OCI-LY1 (cell line): ENCODE data around the gene CYP4A22.

ENCODE experiments used
- CTCF ChIP-seq: fragments of 200-600 bp; sonication (generic), shearing (Covaris generic); IDR thresholded peaks from 2 replicates; pipeline ENCODE4 v1.5.1; 2017; ENCODE audit warnings: mild to moderate bottlenecking, antibody characterized with exemption, low read length, moderate library complexity, mixed read lengths
- EZH2 ChIP-seq: fragments of 200-600 bp; sonication (generic), shearing (Covaris generic); IDR thresholded peaks from 2 replicates; pipeline ENCODE4 v1.8.0; 2017; ENCODE audit warnings: borderline replicate concordance, mixed run types, mild to moderate bottlenecking, antibody characterized with exemption, low read length, moderate library complexity, mixed read lengths

GRCh38 chr1:47180603-47181094, 43.4 kb downstream of the CYP4A22 start:
- TF ChIP-seq CTCF (no peak), EZH2 (no peak)
